IPS-18a (cell line): ENCODE measurements around the gene MCM9.
"Not testable (repeated sequence)": the region's sequence is repeated elsewhere in the genome, so short reads cannot be mapped to it uniquely, and the experiment has no call there.

Experiments used
- H3K27ac ChIP-seq: one replicate; pipeline ENCODE4 v1.5.1; 2013; ENCODE audit warnings: low read length
- H3K27me3 ChIP-seq: one replicate; pipeline ENCODE4 v1.6.1; 2013; ENCODE audit warnings: mild to moderate bottlenecking, low read length; ENCODE audit not compliant: control insufficient read depth, insufficient read depth
- H3K36me3 ChIP-seq: one replicate; pipeline ENCODE4 v1.6.1; 2013; ENCODE audit warnings: low read depth, low read length; ENCODE audit not compliant: control insufficient read depth
- H3K4me1 ChIP-seq: one replicate; pipeline ENCODE4 v1.6.1; 2013; ENCODE audit warnings: low read depth, low read length; ENCODE audit not compliant: control insufficient read depth
- H3K4me3 ChIP-seq: one replicate; pipeline ENCODE4 v1.5.1; 2013; ENCODE audit warnings: low read length
- H3K9ac ChIP-seq: one replicate; pipeline ENCODE4 v1.6.1; 2013; ENCODE audit warnings: mild to moderate bottlenecking, low read length, moderate library complexity
- H3K9me3 ChIP-seq: one replicate; pipeline ENCODE4 v1.6.1; 2013; ENCODE audit warnings: low read depth, low read length; ENCODE audit not compliant: control insufficient read depth

Gene MCM9

GRCh38 chr6:118872726-118873125 is 62.2 kb downstream of the MCM9 start:
- no peaks in the 10 kb centered on the region for H3K4me1 ChIP-seq
- H3K9ac ChIP-seq, result no peak overlapping the region
- H3K27me3 ChIP-seq, result no peaks in the 10 kb centered on the region
- no peak overlapping the region for H3K4me3 ChIP-seq
- no peaks in the 10 kb centered on the region for H3K36me3 ChIP-seq
- H3K27ac ChIP-seq, result no peak overlapping the region
- H3K9me3 ChIP-seq, result no peaks in the 10 kb centered on the region

DNA sequence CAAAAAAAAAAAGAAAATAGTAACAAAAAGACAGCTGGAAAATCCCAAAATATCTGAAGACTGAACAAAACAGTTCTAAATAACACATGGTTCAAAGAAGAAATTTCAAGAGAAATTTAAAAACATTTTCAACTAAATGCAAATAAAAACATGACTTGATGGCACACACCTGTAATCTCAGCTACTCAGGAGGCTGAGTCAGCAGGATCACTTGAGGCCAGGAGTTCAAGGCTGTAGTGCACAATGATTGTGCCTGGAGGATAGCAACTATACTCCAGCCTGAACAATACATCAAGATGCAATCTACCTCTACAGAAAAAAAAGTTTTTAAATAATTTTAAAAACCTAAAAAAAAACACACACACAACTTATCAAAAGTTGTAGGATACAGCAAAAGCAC is 62.6 kb downstream of the MCM9 start:
- Histone ChIP-seq H3K4me3 (no peak overlapping the region), H3K9me3 (no peaks in the 10 kb centered on the region), H3K9ac (no peak overlapping the region), H3K27ac (no peak overlapping the region), H3K36me3 (no peaks in the 10 kb centered on the region), H3K4me1 (no peaks in the 10 kb centered on the region), H3K27me3 (no peaks in the 10 kb centered on the region)

DNA sequence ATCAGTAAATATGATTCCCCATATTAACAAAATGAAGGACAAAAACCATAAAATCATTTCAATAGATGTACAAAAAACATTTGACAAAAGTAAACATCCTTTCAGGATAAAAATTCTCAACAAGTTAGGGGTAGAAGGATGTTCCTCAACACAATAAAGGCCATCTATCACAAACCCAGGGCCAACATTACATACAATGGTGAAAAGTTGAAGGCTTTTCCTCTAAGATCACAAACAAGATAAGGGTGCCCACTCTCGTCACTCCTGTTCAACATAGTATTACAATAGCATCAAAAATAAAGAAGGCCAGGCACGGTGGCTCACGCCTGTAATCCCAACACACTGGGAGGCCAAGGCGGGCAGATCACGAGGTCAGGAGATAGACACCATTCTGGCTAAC is 63.6 kb downstream of the MCM9 start:
- Histone ChIP-seq H3K36me3 (no peaks in the 10 kb centered on the region), H3K4me1 (no peaks in the 10 kb centered on the region), H3K27me3 (no peaks in the 10 kb centered on the region), H3K27ac (no peak overlapping the region), H3K9ac (no peak overlapping the region), H3K9me3 (no peaks in the 10 kb centered on the region), H3K4me3 (no peak overlapping the region)

DNA sequence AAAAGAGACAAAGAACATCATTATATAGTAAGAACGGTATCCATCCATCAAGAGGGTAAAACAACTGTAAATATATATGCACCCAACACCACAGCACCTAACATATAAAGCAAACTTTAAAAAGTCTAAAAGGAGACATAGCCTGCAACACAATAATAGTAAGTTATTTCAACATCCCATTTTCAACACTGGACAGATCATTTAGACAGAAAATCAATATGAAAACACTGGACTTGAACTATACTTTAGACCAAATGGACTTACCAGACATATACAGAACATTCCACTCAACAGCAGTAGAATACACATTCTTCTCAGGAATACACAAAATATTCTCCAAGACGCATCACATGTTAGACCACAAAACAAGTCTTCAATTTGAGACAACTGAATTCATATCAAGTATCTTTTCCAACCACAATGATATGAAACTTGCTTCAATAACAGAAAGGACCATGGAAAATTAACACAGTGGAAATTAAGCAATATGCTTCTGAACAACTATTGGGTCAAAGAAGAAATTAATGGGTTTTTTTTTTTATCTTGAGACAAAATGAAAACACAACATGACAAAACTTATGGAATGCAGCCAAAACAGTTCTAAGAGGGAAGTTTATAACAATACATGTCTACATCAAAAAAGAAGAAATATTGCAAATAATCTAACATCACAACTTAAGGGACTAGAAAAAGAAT is 64.9 kb downstream of the MCM9 start:
- Histone ChIP-seq H3K9ac (no peak overlapping the region), H3K4me1 (no peaks in the 10 kb centered on the region), H3K27ac (no peak overlapping the region), H3K36me3 (no peaks in the 10 kb centered on the region), H3K27me3 (no peaks in the 10 kb centered on the region), H3K4me3 (no peak overlapping the region), H3K9me3 (no peaks in the 10 kb centered on the region)

DNA sequence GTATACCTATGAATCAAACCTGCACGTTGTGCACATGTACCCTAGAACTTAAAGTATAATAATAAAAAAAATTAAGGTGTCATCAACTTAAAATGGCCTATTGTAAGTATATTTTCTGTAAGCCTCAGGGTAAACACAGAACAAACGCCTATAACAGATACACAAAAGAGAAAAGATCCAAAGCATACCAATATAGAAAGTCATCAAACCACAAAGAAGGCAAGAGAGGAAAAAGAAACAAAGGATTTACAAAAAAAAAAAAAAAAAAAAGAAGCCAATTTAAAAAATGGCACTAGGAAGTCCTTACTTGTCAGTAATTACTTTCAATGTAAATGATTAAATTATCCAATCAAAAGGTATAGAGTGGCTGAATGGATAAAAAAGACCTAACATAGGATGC is 65.6 kb downstream of the MCM9 start:
- Histone ChIP-seq H3K9me3 (no peaks in the 10 kb centered on the region), H3K4me1 (no peaks in the 10 kb centered on the region), H3K9ac (no peak overlapping the region), H3K36me3 (no peaks in the 10 kb centered on the region), H3K27me3 (no peaks in the 10 kb centered on the region), H3K4me3 (no peak overlapping the region), H3K27ac (no peak overlapping the region)

- not testable (repeated sequence) for H3K4me1 ChIP-seq, H3K9ac ChIP-seq, H3K27ac ChIP-seq, H3K27me3 ChIP-seq, H3K4me3 ChIP-seq, H3K36me3 ChIP-seq, H3K9me3 ChIP-seq
Measured at GRCh38 chr6:118868901-118869300, 66.1 kb downstream of the MCM9 start.

GRCh38 chr6:118867181-118867580 is 67.8 kb downstream of the MCM9 start:
- Histone ChIP-seq H3K4me1 (no peaks in the 10 kb centered on the region), H3K9me3 (no peaks in the 10 kb centered on the region), H3K4me3 (no peak overlapping the region), H3K27ac (no peak overlapping the region), H3K9ac (no peak overlapping the region), H3K27me3 (no peaks in the 10 kb centered on the region), H3K36me3 (no peaks in the 10 kb centered on the region)

GRCh38 chr6:118865100-118865391 is 69.9 kb downstream of the MCM9 start:
- Histone ChIP-seq H3K36me3 (no peaks in the 10 kb centered on the region), H3K9ac (no peak overlapping the region), H3K9me3 (no peaks in the 10 kb centered on the region), H3K27ac (no peak overlapping the region), H3K4me3 (no peak overlapping the region), H3K27me3 (no peaks in the 10 kb centered on the region), H3K4me1 (no peaks in the 10 kb centered on the region)

DNA sequence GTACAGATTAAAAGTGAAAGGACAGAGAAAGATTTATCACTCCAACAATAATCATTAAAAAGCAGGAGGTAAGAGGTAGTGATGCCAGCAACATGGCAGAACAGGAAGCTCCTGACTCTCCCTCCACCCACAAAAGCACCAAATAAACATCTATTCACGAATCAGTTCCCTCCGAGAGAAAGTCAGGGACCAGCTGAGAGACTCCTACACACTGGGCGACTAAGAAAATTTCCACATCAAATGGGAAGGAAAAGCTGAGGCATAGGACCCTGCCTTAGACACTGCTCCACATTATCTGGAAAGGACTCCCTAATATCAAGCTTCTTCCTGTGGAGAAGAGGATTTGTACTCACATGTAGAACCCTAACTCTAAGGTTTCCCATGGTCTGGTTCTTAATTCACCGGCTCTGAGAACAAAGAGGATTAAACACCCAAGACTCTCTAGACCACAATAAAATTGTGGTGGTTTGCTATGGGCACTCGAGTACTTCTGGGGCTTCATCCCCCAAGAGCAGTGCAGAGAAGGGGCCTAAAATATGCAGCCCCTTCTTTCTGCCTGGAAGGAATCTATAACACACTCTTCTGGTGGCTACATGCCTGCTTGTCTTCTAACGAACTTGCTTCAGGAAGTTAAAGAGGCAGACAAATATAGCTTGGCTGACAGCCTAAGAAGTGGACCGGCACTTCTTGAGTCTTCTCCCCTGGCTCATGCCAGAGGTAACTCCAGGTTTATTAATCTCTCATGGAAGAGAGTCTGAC is 70.4 kb downstream of the MCM9 start:
- Histone ChIP-seq H3K27me3 (no peaks in the 10 kb centered on the region), H3K36me3 (no peaks in the 10 kb centered on the region), H3K4me3 (no peak overlapping the region), H3K27ac (no peak overlapping the region), H3K9ac (no peak overlapping the region), H3K9me3 (no peaks in the 10 kb centered on the region), H3K4me1 (peaks cover 3% of the 10 kb centered on the region)

DNA sequence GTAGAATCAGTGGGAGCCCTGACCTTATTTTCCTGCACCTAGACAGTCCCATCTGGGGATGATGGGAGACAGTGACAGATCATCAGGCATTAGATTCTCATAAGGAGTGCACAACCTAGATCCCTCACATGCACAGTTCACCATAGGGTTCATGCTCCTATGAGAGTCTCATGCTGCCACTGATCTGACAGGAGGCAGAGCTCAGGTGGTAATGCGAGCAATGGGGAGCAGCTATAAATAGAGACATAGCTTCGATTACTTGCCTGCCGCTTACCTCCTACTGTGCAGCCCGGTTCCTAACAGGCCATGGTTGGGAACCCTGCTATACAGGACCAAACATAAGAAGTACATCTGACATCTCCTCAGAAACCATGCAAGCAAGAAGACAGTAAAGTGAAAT is 72.5 kb downstream of the MCM9 start:
- H3K4me3 ChIP-seq, result no peak overlapping the region
- no peaks in the 10 kb centered on the region for H3K27me3 ChIP-seq
- H3K36me3 ChIP-seq, result no peaks in the 10 kb centered on the region
- no peaks in the 10 kb centered on the region for H3K9me3 ChIP-seq
- H3K9ac ChIP-seq, result no peak overlapping the region
- H3K4me1 ChIP-seq, result peaks cover 3% of the 10 kb centered on the region
- H3K27ac ChIP-seq, result no peak overlapping the region

DNA sequence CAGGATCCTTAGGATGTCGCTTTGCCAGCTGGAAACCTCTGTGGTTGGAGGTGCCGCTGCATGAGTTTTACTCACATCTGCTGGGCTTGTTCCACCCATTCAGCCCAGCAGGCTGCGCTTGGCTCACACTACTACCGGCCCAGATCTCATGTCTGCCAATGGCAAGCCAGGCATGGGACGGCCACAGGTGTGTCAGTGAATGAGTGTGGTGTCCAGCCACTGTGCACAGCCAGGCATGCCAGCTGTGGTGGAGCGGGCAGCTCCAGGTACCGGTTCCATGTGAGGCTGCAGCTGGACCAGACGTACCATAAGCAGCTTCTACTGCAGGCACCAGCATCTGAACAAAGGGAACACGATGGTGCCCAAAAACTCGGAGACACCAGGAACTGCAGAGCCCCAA is 74.1 kb downstream of the MCM9 start:
- Histone ChIP-seq H3K27me3 (no peaks in the 10 kb centered on the region), H3K27ac (no peak overlapping the region), H3K9me3 (no peaks in the 10 kb centered on the region), H3K4me1 (peaks cover 3% of the 10 kb centered on the region), H3K36me3 (no peaks in the 10 kb centered on the region), H3K9ac (no peak overlapping the region), H3K4me3 (no peak overlapping the region)

DNA sequence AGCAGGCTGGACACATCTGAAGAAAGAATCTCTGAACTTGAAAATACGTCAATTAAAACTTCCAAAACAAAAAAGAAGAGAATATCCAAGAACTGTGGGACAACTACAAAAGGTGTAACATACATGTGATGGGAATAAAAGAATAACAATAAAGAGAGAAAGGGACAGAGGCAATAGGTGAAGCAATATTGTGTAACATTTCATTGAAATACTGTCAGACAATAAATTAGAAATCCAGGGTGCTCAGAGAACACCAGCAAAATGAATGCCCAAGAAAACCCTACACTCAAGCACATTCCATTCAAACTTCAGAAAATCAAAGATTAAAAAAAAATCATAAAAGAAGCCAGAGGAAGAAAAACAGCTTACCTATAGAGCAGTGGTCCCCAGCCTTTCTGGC is 74.6 kb downstream of the MCM9 start:
- H3K36me3 ChIP-seq, result no peaks in the 10 kb centered on the region
- H3K9ac ChIP-seq, result no peak overlapping the region
- no peak overlapping the region for H3K27ac ChIP-seq
- H3K4me3 ChIP-seq, result no peak overlapping the region
- H3K9me3 ChIP-seq, result no peaks in the 10 kb centered on the region
- no peaks in the 10 kb centered on the region for H3K27me3 ChIP-seq
- H3K4me1 ChIP-seq, result peaks cover 3% of the 10 kb centered on the region
